Neural cell (in vitro differentiated cells): ENCODE results near the gene C2orf69. TPM values are rescaled to one million over a fixed set of nuclear protein-coding genes. Genes with fewer than 3 reads are reported as not detected.

Source experiments
- H2AFZ ChIP-seq: fragments of 200-600, 300-800 bp; sonication (generic), shearing (Covaris generic); 2 replicates; pipeline ENCODE4 v1.6.0; 2014; ENCODE audit warnings: low read depth, mild to moderate bottlenecking, antibody characterized with exemption, low read length, moderate library complexity
- H3F3A ChIP-seq: fragments of 200-600 bp; shearing (Covaris generic); 2 replicates; pipeline ENCODE4 v1.6.1; 2016; ENCODE audit warnings: mild to moderate bottlenecking, moderate library complexity, mixed read lengths, antibody characterized with exemption, low read length; ENCODE audit not compliant: insufficient read depth, poor library complexity, severe bottlenecking
- H3K27ac ChIP-seq: fragments of 200-600, 300-800 bp; sonication (generic), shearing (Covaris generic); 2 replicates; pipeline ENCODE4 v1.5.1; 2014; ENCODE audit warnings: mild to moderate bottlenecking, low read length, moderate library complexity
- H3K27me3 ChIP-seq: fragments of 300-800, 200-600 bp; sonication (generic), shearing (Covaris generic); 2 replicates; pipeline ENCODE4 v1.6.0; 2014; ENCODE audit warnings: mild to moderate bottlenecking, low read depth, low read length, moderate library complexity; ENCODE audit not compliant: insufficient read depth
- H3K36me3 ChIP-seq: fragments of 300-800, 200-600 bp; sonication (generic), shearing (Covaris generic); 2 replicates; pipeline ENCODE4 v1.5.1; 2014; ENCODE audit warnings: mild to moderate bottlenecking, antibody characterized with exemption, low read length, moderate library complexity; ENCODE audit not compliant: insufficient read depth
- H3K4me2 ChIP-seq: fragments of 300-800, 200-600 bp; sonication (generic), shearing (Covaris generic); 2 replicates; pipeline ENCODE4 v1.6.0; 2014; ENCODE audit warnings: mild to moderate bottlenecking, low read length
- H3K4me3 ChIP-seq: fragments of 300-800, 200-600 bp; sonication (generic), shearing (Covaris generic); 2 replicates; pipeline ENCODE4 v1.5.1; 2014; ENCODE audit warnings: mild to moderate bottlenecking, low read length, moderate library complexity
- H3K79me2 ChIP-seq: fragments of 200-600 bp; shearing (Covaris generic); replicated peaks from 2 replicates; pipeline ENCODE4 v1.6.0; 2014; ENCODE audit warnings: mild to moderate bottlenecking, low read length, moderate library complexity; ENCODE audit not compliant: insufficient read depth
- H3K9ac ChIP-seq: fragments of 300-800, 200-600 bp; sonication (generic), shearing (Covaris generic); 2 replicates; pipeline ENCODE4 v1.6.1; 2016; ENCODE audit warnings: mild to moderate bottlenecking, low read length, mixed read lengths
- H3K9me2 ChIP-seq: fragments of 200-600 bp; shearing (Covaris generic); 2 replicates; pipeline ENCODE4 v1.6.1; 2016; ENCODE audit warnings: mild to moderate bottlenecking, low read length, mixed read lengths; ENCODE audit not compliant: insufficient read depth
- H3K9me3 ChIP-seq: fragments of 200-600, 300-800 bp; sonication (generic), shearing (Covaris generic); 2 replicates; pipeline ENCODE4 v1.6.1; 2016; ENCODE audit warnings: mild to moderate bottlenecking, mixed run types, low read length, moderate library complexity, mixed read lengths
- H4K20me1 ChIP-seq: fragments of 200-600 bp; shearing (Covaris generic); 2 replicates; pipeline ENCODE4 v1.6.1; 2016; ENCODE audit warnings: mild to moderate bottlenecking, mixed run types; ENCODE audit not compliant: insufficient read depth
- CTCF ChIP-seq: fragments of 450-650 bp; IDR thresholded peaks from 2 replicates; pipeline ENCODE4 v1.5.1; 2014; ENCODE audit warnings: antibody characterized with exemption, mild to moderate bottlenecking, moderate library complexity; ENCODE audit not compliant: poor library complexity, severe bottlenecking
- EP300 ChIP-seq: fragments of 450-650 bp; conservative IDR thresholded peaks from 2 replicates; pipeline ENCODE4 v1.6.1; 2014; ENCODE audit warnings: antibody characterized with exemption, mild to moderate bottlenecking, moderate library complexity; ENCODE audit not compliant: poor library complexity, severe bottlenecking
- EZH2 ChIP-seq: fragments of 200-600, 300-800 bp; shearing (Covaris generic), sonication (generic); IDR thresholded peaks from 2 replicates; pipeline ENCODE4 v1.6.1; 2014; ENCODE audit warnings: antibody characterized with exemption, low read length, borderline replicate concordance, mild to moderate bottlenecking; ENCODE audit not compliant: insufficient read depth, poor library complexity, severe bottlenecking
- MXI1 ChIP-seq: fragments of 450-650 bp; conservative IDR thresholded peaks from 2 replicates; pipeline ENCODE4 v1.6.1; 2014; ENCODE audit warnings: antibody characterized with exemption, mild to moderate bottlenecking; ENCODE audit not compliant: poor library complexity, severe bottlenecking
- POLR2AphosphoS5 ChIP-seq: IDR thresholded peaks from 2 replicates; pipeline ENCODE4 v1.6.1; 2012
- RAD21 ChIP-seq: fragments of 450-650 bp; conservative IDR thresholded peaks from 2 replicates; pipeline ENCODE4 v1.6.1; 2014; ENCODE audit warnings: antibody characterized with exemption, mild to moderate bottlenecking, moderate library complexity
- REST ChIP-seq: IDR thresholded peaks from 2 replicates; pipeline ENCODE4 v1.6.1; 2012; ENCODE audit warnings: borderline replicate concordance
- SMC3 ChIP-seq: fragments of 450-650 bp; conservative IDR thresholded peaks from 2 replicates; pipeline ENCODE4 v1.6.1; 2014; ENCODE audit warnings: antibody characterized with exemption, mild to moderate bottlenecking, moderate library complexity; ENCODE audit not compliant: poor library complexity
- TAF1 ChIP-seq: IDR thresholded peaks from 2 replicates; pipeline ENCODE4 v1.6.1; 2012; ENCODE audit warnings: low read depth
- polyA plus RNA-seq: library from polyadenylated mRNA; depleted of rRNA; stranded (reverse); fragments of >200 nt; gene quantifications from 2 replicates; pipeline ENCODE4 v1.2.3, GENCODE V29; 2014

C2orf69 gene
- polyA plus RNA-seq, 1 donor from 2014 or later: 17.3 TPM

GRCh38 chr2:199929262-199929661, 18.2 kb downstream of the C2orf69 start:
- no peaks in the 10 kb centered on the region for H3K27me3 ChIP-seq
- H3K27ac ChIP-seq: no peak overlapping the region
- H3K9ac ChIP-seq: no peak overlapping the region
- peaks cover 18% of the 10 kb centered on the region for H3K36me3 ChIP-seq
- no peaks in the 10 kb centered on the region for H3K9me2 ChIP-seq
- no peak overlapping the region for H3K4me3 ChIP-seq
- H4K20me1 ChIP-seq: no peaks in the 10 kb centered on the region
- peaks cover 7% of the 10 kb centered on the region for H3K79me2 ChIP-seq
- no peaks in the 10 kb centered on the region for H3F3A ChIP-seq
- no peak overlapping the region for H3K4me2 ChIP-seq
- H2AFZ ChIP-seq: no peak overlapping the region
- TF ChIP-seq MXI1: no peak
- H3K9me3 ChIP-seq: no peaks in the 10 kb centered on the region

GRCh38 chr2:199932312-199932855, 21.3 kb downstream of the C2orf69 start:
- Histone ChIP-seq H3K27ac (no peak overlapping the region), H2AFZ (no peak overlapping the region), H3F3A (no peaks in the 10 kb centered on the region), H3K9me3 (no peaks in the 10 kb centered on the region), H3K36me3 (peaks cover 7% of the 10 kb centered on the region), H3K9me2 (no peaks in the 10 kb centered on the region), H3K27me3 (no peaks in the 10 kb centered on the region), H4K20me1 (no peaks in the 10 kb centered on the region), H3K4me3 (no peak overlapping the region), H3K9ac (no peak overlapping the region), H3K79me2 (no peaks in the 10 kb centered on the region), H3K4me2 (no peak overlapping the region)
- TF ChIP-seq EP300: no peak
- no peak for TF ChIP-seq MXI1
- TF ChIP-seq EZH2: no peak

GRCh38 chr2:199933466-199933865, 22.4 kb downstream of the C2orf69 start:
- Histone ChIP-seq H3K4me2 (no peak overlapping the region), H3K27ac (no peak overlapping the region), H3K4me3 (no peak overlapping the region), H3K27me3 (no peaks in the 10 kb centered on the region), H3F3A (no peaks in the 10 kb centered on the region), H4K20me1 (no peaks in the 10 kb centered on the region), H3K79me2 (no peaks in the 10 kb centered on the region), H3K9me3 (no peaks in the 10 kb centered on the region), H3K36me3 (peaks cover 9% of the 10 kb centered on the region), H3K9me2 (no peaks in the 10 kb centered on the region), H3K9ac (no peak overlapping the region), H2AFZ (no peak overlapping the region)
- TF ChIP-seq TAF1 (no peak), SMC3 (no peak), EZH2 (no peak), RAD21 (no peak), EP300 (no peak), CTCF (no peak), REST (no peak), POLR2AphosphoS5 (no peak), MXI1 (no peak)
